ENCODE data around the gene FAM177A1. TPM values are rescaled to one million over a fixed set of nuclear protein-coding genes. Genes with fewer than 3 reads are reported as not detected.
"Not testable (repeated sequence)": the region's sequence is repeated elsewhere in the genome, so short reads cannot be mapped to it uniquely, and the experiment has no call there.

FAM177A1 gene
- total RNA-seq, 1 donor from 2014 or later: 35.1 TPM

DNA sequence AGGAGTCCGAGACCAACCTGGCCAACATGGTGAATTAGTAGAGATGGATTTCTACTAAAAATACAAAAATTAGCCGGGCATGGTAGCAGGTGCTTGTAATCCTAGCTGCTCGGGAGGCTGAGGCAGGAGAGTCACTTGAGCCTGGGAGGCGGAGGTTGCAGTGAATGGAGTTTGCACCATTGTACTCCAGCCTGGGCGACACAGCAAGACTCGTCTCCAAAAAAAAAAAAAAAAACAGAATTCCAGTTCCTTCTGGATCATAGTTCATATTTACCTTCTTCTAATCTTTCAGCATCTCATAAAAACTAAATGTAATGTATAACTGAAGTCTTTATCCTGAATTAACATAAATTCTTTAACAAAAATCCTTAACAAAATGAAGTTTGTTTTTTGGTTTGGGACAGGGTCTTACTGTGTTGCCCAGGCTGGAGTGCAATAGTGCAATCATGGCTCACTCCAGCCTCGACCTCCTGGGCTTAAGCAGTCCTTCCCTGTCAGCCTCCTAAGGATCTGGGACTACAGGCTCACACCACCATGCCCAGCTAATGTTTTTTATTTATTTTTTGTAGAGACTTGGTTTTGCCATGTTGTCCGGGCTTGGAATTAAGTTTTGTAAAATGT, 37.6 kb downstream of the FAM177A1 start:
- peaks cover 61 to 77% of the 10 kb centered on the region in 2 donors for H3K36me3 ChIP-seq
- intact Hi-C loops (cut with DNase I): no loop called here
- H3K4me3 ChIP-seq: no peak overlapping the region
- H3K9me3 ChIP-seq: no peaks in the 10 kb centered on the region
- H3K27ac ChIP-seq: no peak overlapping the region
- no peaks in the 10 kb centered on the region for H3K4me1 ChIP-seq
- no peaks in the 10 kb centered on the region for H3K27me3 ChIP-seq
- TF ChIP-seq, protein P1, sequence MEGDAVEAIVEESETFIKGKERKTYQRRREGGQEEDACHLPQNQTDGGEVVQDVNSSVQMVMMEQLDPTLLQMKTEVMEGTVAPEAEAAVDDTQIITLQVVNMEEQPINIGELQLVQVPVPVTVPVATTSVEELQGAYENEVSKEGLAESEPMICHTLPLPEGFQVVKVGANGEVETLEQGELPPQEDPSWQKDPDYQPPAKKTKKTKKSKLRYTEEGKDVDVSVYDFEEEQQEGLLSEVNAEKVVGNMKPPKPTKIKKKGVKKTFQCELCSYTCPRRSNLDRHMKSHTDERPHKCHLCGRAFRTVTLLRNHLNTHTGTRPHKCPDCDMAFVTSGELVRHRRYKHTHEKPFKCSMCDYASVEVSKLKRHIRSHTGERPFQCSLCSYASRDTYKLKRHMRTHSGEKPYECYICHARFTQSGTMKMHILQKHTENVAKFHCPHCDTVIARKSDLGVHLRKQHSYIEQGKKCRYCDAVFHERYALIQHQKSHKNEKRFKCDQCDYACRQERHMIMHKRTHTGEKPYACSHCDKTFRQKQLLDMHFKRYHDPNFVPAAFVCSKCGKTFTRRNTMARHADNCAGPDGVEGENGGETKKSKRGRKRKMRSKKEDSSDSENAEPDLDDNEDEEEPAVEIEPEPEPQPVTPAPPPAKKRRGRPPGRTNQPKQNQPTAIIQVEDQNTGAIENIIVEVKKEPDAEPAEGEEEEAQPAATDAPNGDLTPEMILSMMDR (IDR thresholded peaks at IDR 0.05): no peak
- DNase-seq (ENCODE audit: low spot score in 2 of 2): no peak

DNA sequence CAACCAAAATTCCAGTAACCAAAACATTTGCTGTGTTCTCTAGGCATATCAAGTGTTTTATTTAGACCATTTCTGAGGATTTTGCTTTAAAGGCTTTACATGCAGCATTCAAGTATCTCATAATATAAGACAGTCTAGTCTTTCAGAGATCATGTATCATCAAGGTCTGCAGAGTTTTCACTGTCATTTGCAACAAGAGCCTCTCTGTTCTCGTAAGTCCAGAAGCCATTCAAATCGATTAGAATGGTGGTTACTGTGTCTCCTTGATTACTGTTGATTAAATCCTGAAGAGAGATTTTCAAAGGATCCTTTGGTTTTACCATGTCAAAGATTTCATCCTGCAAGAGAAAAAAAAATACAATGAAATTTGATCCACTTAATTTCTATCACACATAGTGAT, 39.4 kb downstream of the FAM177A1 start:
- no peaks in the 10 kb centered on the region for H3K27me3 ChIP-seq
- H3K4me3 ChIP-seq: no peak overlapping the region
- H3K27ac ChIP-seq: no peak overlapping the region
- intact Hi-C loops (cut with DNase I): no loop called here
- TF ChIP-seq, protein P1 (IDR thresholded peaks at IDR 0.05): no peak
- DNase-seq (ENCODE audit: low spot score in 2 of 2): no peak
- H3K9me3 ChIP-seq: no peaks in the 10 kb centered on the region
- peaks cover 52 to 80% of the 10 kb centered on the region in 2 donors for H3K36me3 ChIP-seq
- no peaks in the 10 kb centered on the region for H3K4me1 ChIP-seq

DNA sequence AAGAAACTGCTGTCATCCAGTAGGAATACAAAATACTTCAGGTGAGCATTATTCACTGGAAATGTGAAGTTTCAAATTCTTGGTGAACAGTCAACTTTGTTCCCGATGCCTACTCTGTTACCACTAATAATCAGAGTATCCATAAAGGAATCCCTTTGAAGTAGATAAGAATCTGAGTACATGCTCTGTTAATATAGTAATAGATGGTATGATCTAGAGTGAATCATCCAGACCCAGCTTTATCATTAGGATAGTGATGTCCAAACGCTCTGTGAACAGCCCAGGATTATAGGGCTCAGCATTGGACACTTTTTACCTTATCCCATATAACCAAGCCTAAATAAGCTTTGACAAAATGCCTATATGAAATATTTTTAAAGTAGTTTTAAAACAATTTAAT, 42.4 kb downstream of the FAM177A1 start:
- intact Hi-C loops (cut with DNase I): no loop called here
- no peak for DNase-seq (ENCODE audit: low spot score in 2 of 2)
- Histone ChIP-seq H3K27me3 (no peaks in the 10 kb centered on the region), H3K4me1 (no peaks in the 10 kb centered on the region), H3K9me3 (no peaks in the 10 kb centered on the region), H3K27ac (no peak overlapping the region), H3K36me3 (peaks cover 58 to 82% of the 10 kb centered on the region in 2 donors), H3K4me3 (no peak overlapping the region)
- TF ChIP-seq, protein P1 (IDR thresholded peaks at IDR 0.05): no peak

DNA sequence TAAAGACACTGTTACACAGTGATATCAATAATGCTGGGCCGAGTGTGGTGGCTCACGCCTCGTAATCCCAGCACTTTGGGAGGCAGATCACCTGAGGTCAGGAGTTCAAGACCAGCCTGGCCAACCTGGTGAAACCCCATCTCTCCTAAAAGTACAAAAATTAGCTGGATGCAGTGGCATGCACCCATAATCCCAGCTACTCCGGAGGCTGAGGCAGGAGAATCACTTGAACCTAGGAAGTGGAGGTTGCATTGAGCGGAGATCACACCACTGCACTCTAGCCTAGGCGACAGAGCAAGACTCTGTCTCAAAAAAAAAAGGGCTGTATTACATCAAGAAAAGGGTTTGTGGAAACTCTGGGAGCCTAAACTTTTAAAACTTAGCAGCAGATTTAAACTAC, 48.6 kb downstream of the FAM177A1 start:
- H3K27me3 ChIP-seq; H3K4me1 ChIP-seq; DNase-seq (ENCODE audit: low spot score in 2 of 2); H3K4me3 ChIP-seq; H3K9me3 ChIP-seq; intact Hi-C loops (cut with DNase I); H3K27ac ChIP-seq: not testable (repeated sequence)
- peaks cover 56 to 87% of the 10 kb centered on the region in 2 donors for H3K36me3 ChIP-seq

DNA sequence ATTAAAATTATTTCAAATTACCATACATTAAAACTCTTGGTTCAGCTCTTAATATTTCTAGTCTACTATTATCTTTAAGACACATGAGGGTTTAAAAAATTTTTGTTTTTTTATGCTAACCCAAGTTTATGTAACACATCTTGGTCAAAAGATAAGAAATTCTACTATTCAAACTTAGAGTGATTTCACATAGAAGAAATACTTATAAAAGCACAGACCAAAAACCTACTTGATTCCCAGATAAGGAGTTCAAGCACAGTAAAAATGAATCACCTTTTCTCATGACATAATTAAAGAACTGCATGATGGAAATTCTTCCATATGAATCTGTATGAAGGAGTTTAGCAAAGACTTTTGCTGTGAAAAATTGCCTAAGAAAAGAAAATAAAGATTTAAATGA, 61.8 kb downstream of the FAM177A1 start:
- Histone ChIP-seq H3K36me3 (peaks cover 51 to 83% of the 10 kb centered on the region in 2 donors), H3K9me3 (no peaks in the 10 kb centered on the region), H3K4me3 (no peak overlapping the region), H3K4me1 (no peaks in the 10 kb centered on the region), H3K27me3 (no peaks in the 10 kb centered on the region), H3K27ac (no peak overlapping the region)
- intact Hi-C loops (cut with DNase I): no loop called here
- DNase-seq (ENCODE audit: low spot score in 2 of 2): no peak
- TF ChIP-seq, protein P1 (IDR thresholded peaks at IDR 0.05): no peak

DNA sequence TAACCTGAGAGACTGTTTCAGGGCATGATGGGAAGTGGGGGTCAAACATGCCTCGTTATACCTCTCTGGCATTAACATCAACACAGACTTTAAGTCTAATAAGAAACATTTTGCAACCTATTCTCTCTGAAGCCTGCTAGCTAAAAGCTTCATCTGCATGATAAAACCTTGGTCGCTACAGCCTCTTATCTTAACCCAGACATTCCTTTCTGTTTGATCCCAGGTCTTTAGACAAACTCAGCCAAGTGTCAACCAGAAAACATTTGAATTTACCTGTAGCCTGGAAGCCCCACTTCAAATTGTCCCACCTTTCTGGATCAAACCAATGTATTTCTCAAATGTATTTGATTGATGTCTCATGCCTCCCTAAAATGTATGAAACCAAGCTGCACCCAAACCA, 66.6 kb downstream of the FAM177A1 start:
- TF ChIP-seq, protein P1 (IDR thresholded peaks at IDR 0.05): no peak
- peaks cover 58 to 84% of the 10 kb centered on the region in 2 donors for H3K36me3 ChIP-seq
- intact Hi-C loops (cut with DNase I): no loop called here

More for the DNA sequence above, 66.6 kb downstream of the FAM177A1 start:
- H3K27ac ChIP-seq: no peak overlapping the region
- no peak overlapping the region for H3K4me3 ChIP-seq
- DNase-seq (ENCODE audit: low spot score in 2 of 2): no peak
- no peaks in the 10 kb centered on the region for H3K9me3 ChIP-seq
- H3K4me1 ChIP-seq: no peaks in the 10 kb centered on the region
- no peaks in the 10 kb centered on the region for H3K27me3 ChIP-seq
